HG03135 (cell line): Measurements from ENCODE around the gene FARSB.
"Not testable (repeated sequence)": the region's sequence is repeated elsewhere in the genome, so short reads cannot be mapped to it uniquely, and the experiment has no call there.

ENCODE experiments used
- ATAC-seq: cut with Tn5 transposase; IDR thresholded peaks from one replicate; pipeline ENCODE4 v1.9.1; 2021; ENCODE audit warnings: mild to moderate bottlenecking, moderate library complexity; ENCODE audit not compliant: unreplicated experiment

FARSB gene

GRCh38 chr2:222609381-222609780 is 46.5 kb downstream of the FARSB start:
- ATAC-seq = no peak

- ATAC-seq = no peak
Observed at GRCh38 chr2:222608081-222608480, 47.8 kb downstream of the FARSB start.

- ATAC-seq = no peak
Observed at GRCh38 chr2:222606306-222606705, 49.6 kb downstream of the FARSB start.

GRCh38 chr2:222604749-222605515 is 51.0 kb downstream of the FARSB start:
- ATAC-seq = no peak

GRCh38 chr2:222603501-222603900 is 52.4 kb downstream of the FARSB start:
- ATAC-seq = no peak

- no peak for ATAC-seq
Observed at GRCh38 chr2:222598611-222599010, 57.3 kb downstream of the FARSB start.

- ATAC-seq = no peak
Observed at GRCh38 chr2:222595581-222595980, 60.3 kb downstream of the FARSB start.

GRCh38 chr2:222594679-222595078 is 61.2 kb downstream of the FARSB start:
- no peak for ATAC-seq

GRCh38 chr2:222592176-222592575 is 63.7 kb downstream of the FARSB start:
- no peak for ATAC-seq

- no peak for ATAC-seq
Observed at GRCh38 chr2:222591661-222592060, 64.2 kb downstream of the FARSB start.

- not testable (repeated sequence) for ATAC-seq
Observed at GRCh38 chr2:222584589-222584988, 71.3 kb downstream of the FARSB start.

- ATAC-seq = no peak
Observed at GRCh38 chr2:222582928-222583327, 73.0 kb downstream of the FARSB start.

GRCh38 chr2:222577341-222577740 is 78.6 kb downstream of the FARSB start:
- no peak for ATAC-seq

GRCh38 chr2:222576171-222577081 is 79.5 kb downstream of the FARSB start:
- no peak for ATAC-seq

- no peak for ATAC-seq
Observed at GRCh38 chr2:222575618-222576017, 80.3 kb downstream of the FARSB start.

GRCh38 chr2:222572751-222573174 is 83.1 kb downstream of the FARSB start:
- no peak for ATAC-seq

GRCh38 chr2:222572264-222572721 is 83.6 kb downstream of the FARSB start:
- ATAC-seq = no peak

GRCh38 chr2:222569826-222570225 is 86.1 kb downstream of the FARSB start:
- no peak for ATAC-seq

GRCh38 chr2:222568865-222569264 is 87.0 kb downstream of the FARSB start:
- no peak for ATAC-seq

- no peak for ATAC-seq
Observed at GRCh38 chr2:222566229-222566628, 89.7 kb downstream of the FARSB start.

GRCh38 chr2:222563936-222564335 is 92.0 kb downstream of the FARSB start:
- no peak for ATAC-seq
